Right cardiac atrium (tissue), 5 donors: Measurements from ENCODE around the gene PRRC2B. TPM values are rescaled to one million over a fixed set of nuclear protein-coding genes. Genes with fewer than 3 reads are reported as not detected.
"Not testable (repeated sequence)": the region's sequence is repeated elsewhere in the genome, so short reads cannot be mapped to it uniquely, and the experiment has no call there.

ENCODE experiments used
- ATAC-seq, 2 donors: fragments of 200-7000 bp; cut with Tn5 transposase; one replicate each; pipeline versions ENCODE4 v1.8.0 to v1.9.1; 2020; ENCODE audit warnings: moderate library complexity in 2 of 2, mild to moderate bottlenecking in 1 of 2
- DNase-seq, 3 donors: peaks; one replicate each; pipeline ENCODE4 v3.0.0-alpha.2; 2020
- H3K27ac ChIP-seq: one replicate; pipeline ENCODE4 v1.5.1; 2013; ENCODE audit warnings: mild to moderate bottlenecking, low read length, control low read depth, moderate library complexity
- H3K27me3 ChIP-seq: one replicate; pipeline ENCODE4 v1.6.1; 2013; ENCODE audit not compliant: control insufficient read depth, insufficient read depth
- H3K4me1 ChIP-seq: one replicate; pipeline ENCODE4 v1.6.1; 2013; ENCODE audit warnings: low read length; ENCODE audit not compliant: control insufficient read depth, insufficient read depth
- H3K4me3 ChIP-seq: one replicate; pipeline ENCODE4 v1.5.1; 2013; ENCODE audit warnings: low read length, control low read depth
- H3K9me3 ChIP-seq: one replicate; pipeline ENCODE4 v1.6.1; 2013; ENCODE audit warnings: low read length; ENCODE audit not compliant: control insufficient read depth
- WGBS: extraction: QIAGEN DNeasy Blood & Tissue Kit; methylation state at CpG from one replicate; pipeline ENCODE4 v1.1.7; 2013; 5-methylcytosine and 5-hydroxymethylcytosine counted together
- intact Hi-C, 4 donors: fragments of 100-400 bp; cut with DNase I; formaldehyde crosslinking; loops; one replicate each; pipeline versions ENCODE4 v1.11.0 to v1.14.0; 2022 to 2023
- polyA plus RNA-seq: library from polyadenylated mRNA; stranded (reverse); fragments of 200-250 nt; gene quantifications from one replicate; pipeline ENCODE4 v1.2.3, GENCODE V29; 2013
- total RNA-seq, 4 donors: library from RNA; stranded (reverse); fragmentation: NEBNext Ultra II Directional; extraction: Animal tissue kit (Norgen Biotek cat#: 25700); gene quantifications; one replicate each; pipeline ENCODE4 v1.2.1, GENCODE V29; 2021
- donor health status: healthy with polysubstance abuse.
- donor health status: DM: no; HTN: yes; CAD: no.
- donor health status: DM: no; HTN: no; CAD: no.
- donor health status: DM: no; HTN: yes; CAD: no; lungs with severe emphysema.
- donor health status: DM: yes; HTN: yes; CAD: no.

The PRRC2B gene
- total and polyA plus RNA-seq, 5 donors = 78.1 to 175 (median 141) TPM

GRCh38 chr9:131361202-131361833 is 32.6 kb upstream of the PRRC2B start:
- Histone ChIP-seq H3K4me3 (no peak overlapping the region), H3K27me3 (no peaks in the 10 kb centered on the region), H3K27ac (no peak overlapping the region), H3K4me1 (no peaks in the 10 kb centered on the region), H3K9me3 (no peaks in the 10 kb centered on the region)
- ATAC-seq (no peak), DNase-seq (peak in 1 of 3 donors; percentile 34)
- intact Hi-C loops = loop anchor here in 1 of 4 donors (10.0 kb wide), 1 partner anchor 383 kb away; the partner anchor contains the start of gene RAPGEF1
- WGBS = 55% methylated on average over 8 of the region's 8 CpGs

GRCh38 chr9:131365546-131365945 is 28.3 kb upstream of the PRRC2B start:
- Histone ChIP-seq H3K27me3 (no peaks in the 10 kb centered on the region), H3K9me3 (no peaks in the 10 kb centered on the region), H3K27ac (no peak overlapping the region), H3K4me3 (no peak overlapping the region), H3K4me1 (no peaks in the 10 kb centered on the region)
- intact Hi-C loops = loop anchor here in 1 of 4 donors (10.0 kb wide), 1 partner anchor 379 kb away; the partner anchor contains the start of gene RAPGEF1
- WGBS = 83% methylated on average over 1 of the region's 1 CpG
- no peak for DNase-seq
- ATAC-seq = no peak

GRCh38 chr9:131366761-131367401 is 27.0 kb upstream of the PRRC2B start:
- peak in 2 of 3 donors; percentile 57 to 77 for DNase-seq
- WGBS = 25% methylated on average over 6 of the region's 6 CpGs

GRCh38 chr9:131367450-131367849 is 26.4 kb upstream of the PRRC2B start:
- Histone ChIP-seq H3K4me1 (no peaks in the 10 kb centered on the region), H3K27ac (no peak overlapping the region), H3K4me3 (no peak overlapping the region), H3K9me3 (no peaks in the 10 kb centered on the region), H3K27me3 (no peaks in the 10 kb centered on the region)
- no peak for DNase-seq
- no peak for ATAC-seq
- intact Hi-C loops = loop anchor here in 1 of 4 donors (10.0 kb wide), 1 partner anchor 377 kb away; the partner anchor contains the start of gene RAPGEF1
- WGBS = 84% methylated on average over 2 of the region's 2 CpGs

More at GRCh38 chr9:131366761-131367401, 27.0 kb upstream of the PRRC2B start:
- Histone ChIP-seq H3K27me3 (no peaks in the 10 kb centered on the region), H3K27ac (peak overlapping the region; percentile 2), H3K4me1 (no peaks in the 10 kb centered on the region), H3K9me3 (no peaks in the 10 kb centered on the region), H3K4me3 (no peak overlapping the region)
- ATAC-seq = peak; percentile 79 to 83
- intact Hi-C loops = loop anchor here in 1 of 4 donors (10.0 kb wide), 1 partner anchor 378 kb away; the partner anchor contains the start of gene RAPGEF1

GRCh38 chr9:131370638-131371037 is 23.2 kb upstream of the PRRC2B start:
- Histone ChIP-seq H3K27ac (no peak overlapping the region), H3K4me1 (no peaks in the 10 kb centered on the region), H3K27me3 (no peaks in the 10 kb centered on the region), H3K9me3 (no peaks in the 10 kb centered on the region), H3K4me3 (no peak overlapping the region)
- DNase-seq = no peak
- intact Hi-C loops = loop anchor here in 2 of 4 donors (5.0 to 10.0 kb wide), 2 partner anchors 104 to 107 kb away; no protein-coding TSS in a partner anchor
- whole genome bisulfite sequencing = 78% methylated on average over 2 of the region's 2 CpGs
- no peak for ATAC-seq

- 57% methylated on average over 17 of the region's 17 CpGs for WGBS
- intact Hi-C loops = loop anchor here in 2 of 4 donors (5.0 to 10.0 kb wide), 2 partner anchors 102 to 105 kb away; no protein-coding TSS in a partner anchor
- not testable (repeated sequence) for ATAC-seq, H3K9me3 ChIP-seq, H3K27me3 ChIP-seq, H3K4me1 ChIP-seq
- Histone ChIP-seq H3K27ac (peak overlapping the region; percentile 94), H3K4me3 (peak overlapping the region; percentile 59)
- DNase-seq = peak in 2 of 3 donors; percentile 31 to 65
These were observed 21.3 kb upstream of the PRRC2B start for GRCh38 chr9:131372599-131372973.

GRCh38 chr9:131374638-131375037 is 19.2 kb upstream of the PRRC2B start:
- not testable (repeated sequence) for H3K4me1 ChIP-seq, H3K4me3 ChIP-seq, H3K27ac ChIP-seq, H3K27me3 ChIP-seq, H3K9me3 ChIP-seq, ATAC-seq
- DNase-seq = peak in 1 of 3 donors; percentile 11
- WGBS = 67% methylated on average over 5 of the region's 5 CpGs
- intact Hi-C loops = loop anchor here in 2 of 4 donors (5.0 to 10.0 kb wide), 3 partner anchors 48 to 103 kb away; no protein-coding TSS in a partner anchor

GRCh38 chr9:131379056-131379455 is 14.8 kb upstream of the PRRC2B start:
- Histone ChIP-seq H3K9me3 (no peaks in the 10 kb centered on the region), H3K4me1 (peaks cover 5% of the 10 kb centered on the region), H3K4me3 (no peak overlapping the region), H3K27ac (no peak overlapping the region), H3K27me3 (no peaks in the 10 kb centered on the region)
- 82% methylated on average over 2 of the region's 2 CpGs for WGBS
- no peak for ATAC-seq
- intact Hi-C loops = loop anchor here in 2 of 4 donors (5.0 to 10.0 kb wide), 2 partner anchors 43 to 96 kb away; no protein-coding TSS in a partner anchor
- no peak for DNase-seq

- peak overlapping the region; percentile 86 for H3K27ac ChIP-seq
- H3K4me3 ChIP-seq = no peak overlapping the region
- no peaks in the 10 kb centered on the region for H3K9me3 ChIP-seq
- ATAC-seq (peak; percentile 89 to 96), DNase-seq (peak in 2 of 3 donors; percentile 53 to 72)
- H3K27me3 ChIP-seq = no peaks in the 10 kb centered on the region
- WGBS = 47% methylated on average over 19 of the region's 19 CpGs
- intact Hi-C loops = no loop called here
- peaks cover 1% of the 10 kb centered on the region for H3K4me1 ChIP-seq
These were observed 10.8 kb upstream of the PRRC2B start for GRCh38 chr9:131382850-131383729.

- WGBS = 69% methylated on average over 5 of the region's 5 CpGs
- intact Hi-C loops = no loop called here
- no peaks in the 10 kb centered on the region for H3K27me3 ChIP-seq
These were observed 8.6 kb upstream of the PRRC2B start for GRCh38 chr9:131385296-131385695.

More at GRCh38 chr9:131385296-131385695, 8.6 kb upstream of the PRRC2B start:
- Histone ChIP-seq H3K4me1 (peaks cover 1% of the 10 kb centered on the region), H3K4me3 (no peak overlapping the region), H3K9me3 (no peaks in the 10 kb centered on the region), H3K27ac (no peak overlapping the region)
- ATAC-seq (no peak), DNase-seq (no peak)
